NCI-H2196 (cell line): ENCODE results near the gene TP53TG3.
"Not testable (repeated sequence)": the region's sequence is repeated elsewhere in the genome, so short reads cannot be mapped to it uniquely, and the experiment has no call there.

Experiments
- DNase-seq: peaks from one replicate; lab custom pipeline; 2025; ENCODE audit not compliant: unreplicated experiment; lab: John Stamatoyannopoulos, UW

TP53TG3 gene, protein sequence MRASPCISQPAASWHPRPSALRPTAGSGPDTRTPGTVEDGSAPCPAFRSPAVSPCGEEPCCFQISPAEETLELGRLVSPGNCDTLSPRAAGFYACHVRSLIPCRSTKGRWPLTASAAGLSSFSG

DNA sequence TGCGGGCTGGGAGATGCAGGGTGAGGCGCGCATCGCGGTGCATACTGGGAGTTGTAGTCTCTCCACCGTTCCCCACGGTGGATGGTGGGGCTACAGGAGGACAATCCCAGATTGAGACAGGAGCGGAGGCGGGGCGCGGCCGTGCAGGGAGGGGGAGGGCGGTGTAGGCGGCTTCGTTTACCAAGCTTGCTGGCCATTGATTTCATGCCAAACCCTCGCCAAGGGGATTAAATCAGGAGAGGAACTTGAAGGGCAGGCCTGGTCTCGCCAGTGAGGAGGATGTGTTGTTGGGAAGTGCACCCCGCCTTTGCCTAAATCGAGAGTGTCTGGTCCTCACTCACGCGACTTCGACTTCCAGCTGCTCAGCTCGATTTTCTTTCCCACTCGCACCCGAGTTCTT is at the start of gene TP53TG3:
TP53TG3 (minus strand) TSS at position 101 of the 400 bp plus-strand sequence; CDS start at position 33, 68 bp downstream.
- DNase-seq = not testable (repeated sequence)

DNA sequence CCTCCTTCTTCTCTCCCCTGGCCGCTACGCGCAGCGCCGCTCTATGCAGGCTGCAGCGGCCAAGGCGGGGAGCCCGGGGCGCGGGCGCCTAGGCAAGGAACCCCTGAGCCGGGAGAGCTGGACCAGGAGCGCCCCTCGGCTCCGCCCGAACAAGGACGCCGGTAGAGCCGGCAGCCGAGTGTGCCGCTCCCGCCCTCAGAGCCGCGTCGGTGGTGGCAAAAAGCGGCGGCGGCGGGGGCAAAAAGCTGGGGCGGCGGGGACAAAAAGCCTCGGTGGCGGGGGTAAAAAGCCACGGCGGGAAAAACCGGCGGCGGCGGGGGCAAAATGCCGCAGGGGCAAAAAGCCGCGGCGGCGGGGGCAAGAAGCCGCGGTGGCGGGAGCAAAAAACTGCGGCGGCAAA is 25.1 kb downstream of the TP53TG3 start:
- DNase-seq = not testable (repeated sequence)

- DNase-seq = not testable (repeated sequence)
These were observed 28.4 kb downstream of the TP53TG3 start for GRCh38 chr16:32647562-32647961.

DNA sequence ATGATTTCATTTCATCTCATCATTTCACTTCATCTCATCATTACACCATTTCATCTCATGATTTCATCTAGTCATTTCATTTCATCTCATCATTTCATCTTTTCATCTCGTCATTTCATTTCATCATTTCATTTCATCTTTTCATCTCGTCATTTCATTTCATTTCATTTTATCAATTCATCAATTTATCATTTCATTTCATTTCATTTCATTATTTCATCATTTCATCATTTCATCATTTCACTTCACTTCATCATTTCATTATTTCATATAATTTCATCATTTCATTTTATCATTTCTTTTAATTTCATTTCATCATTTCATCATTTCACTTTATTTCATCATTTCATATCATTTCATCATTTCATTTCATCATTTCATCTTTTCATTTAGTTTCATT is 29.2 kb downstream of the TP53TG3 start:
- DNase-seq = not testable (repeated sequence)

GRCh38 chr16:32646177-32646576 is 29.8 kb downstream of the TP53TG3 start:
- DNase-seq = not testable (repeated sequence)

- not testable (repeated sequence) for DNase-seq
These were observed 30.6 kb downstream of the TP53TG3 start for GRCh38 chr16:32645278-32645908.

- DNase-seq = not testable (repeated sequence)
These were observed 31.2 kb downstream of the TP53TG3 start for GRCh38 chr16:32644715-32645114.

DNA sequence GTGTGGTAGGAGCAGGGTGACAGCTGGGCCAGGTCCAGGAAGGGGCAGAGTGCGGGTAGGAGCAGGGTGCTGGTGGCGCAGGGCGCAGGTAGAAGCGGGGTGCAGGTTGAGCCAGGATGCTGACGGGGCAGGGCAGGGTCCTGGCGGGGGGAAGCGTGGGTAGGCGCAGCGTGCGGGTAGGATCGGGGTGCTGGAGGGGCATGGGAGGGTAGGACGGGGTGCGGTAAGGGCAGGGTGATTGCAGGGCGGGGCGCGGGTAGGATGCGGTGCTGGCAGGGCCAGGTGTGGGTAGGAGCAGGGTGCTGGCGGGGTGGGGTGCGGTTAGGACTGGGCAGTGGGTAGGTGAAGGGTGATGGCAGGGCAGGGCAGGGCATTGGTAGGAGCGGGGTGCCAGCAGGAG is 38.4 kb downstream of the TP53TG3 start:
- DNase-seq = not testable (repeated sequence)

DNA sequence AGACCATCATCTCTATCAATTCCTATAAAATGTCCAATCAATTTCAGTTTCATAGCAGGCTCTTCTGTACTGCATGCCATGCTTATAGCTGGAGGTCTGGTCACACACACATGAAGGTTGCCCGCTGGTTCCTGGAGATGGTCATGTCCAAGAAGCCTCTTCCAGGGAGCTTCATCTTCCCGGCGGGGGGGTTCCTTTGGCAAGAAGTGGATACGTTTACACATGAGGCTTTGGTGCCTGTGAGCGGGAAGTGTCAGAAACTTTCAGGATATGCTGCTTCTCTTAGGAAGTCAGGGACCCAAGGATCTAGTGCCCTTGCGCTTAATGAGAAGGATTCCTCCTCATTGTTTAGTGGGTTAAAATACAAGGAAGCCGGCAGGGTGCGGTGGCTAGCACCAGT is 43.9 kb downstream of the TP53TG3 start:
- DNase-seq = not testable (repeated sequence)
